GM19455 (cell line): ENCODE data around the gene TMEM168.
A peak's percentile ranks its signal among the peaks of the same experiment; 100 is the strongest.
"Not testable (repeated sequence)": the region's sequence is repeated elsewhere in the genome, so short reads cannot be mapped to it uniquely, and the experiment has no call there.

ENCODE experiments used
- ATAC-seq: cut with Tn5 transposase; IDR thresholded peaks from one replicate; pipeline ENCODE4 v1.9.1; 2021; ENCODE audit not compliant: unreplicated experiment

The TMEM168 gene, protein sequence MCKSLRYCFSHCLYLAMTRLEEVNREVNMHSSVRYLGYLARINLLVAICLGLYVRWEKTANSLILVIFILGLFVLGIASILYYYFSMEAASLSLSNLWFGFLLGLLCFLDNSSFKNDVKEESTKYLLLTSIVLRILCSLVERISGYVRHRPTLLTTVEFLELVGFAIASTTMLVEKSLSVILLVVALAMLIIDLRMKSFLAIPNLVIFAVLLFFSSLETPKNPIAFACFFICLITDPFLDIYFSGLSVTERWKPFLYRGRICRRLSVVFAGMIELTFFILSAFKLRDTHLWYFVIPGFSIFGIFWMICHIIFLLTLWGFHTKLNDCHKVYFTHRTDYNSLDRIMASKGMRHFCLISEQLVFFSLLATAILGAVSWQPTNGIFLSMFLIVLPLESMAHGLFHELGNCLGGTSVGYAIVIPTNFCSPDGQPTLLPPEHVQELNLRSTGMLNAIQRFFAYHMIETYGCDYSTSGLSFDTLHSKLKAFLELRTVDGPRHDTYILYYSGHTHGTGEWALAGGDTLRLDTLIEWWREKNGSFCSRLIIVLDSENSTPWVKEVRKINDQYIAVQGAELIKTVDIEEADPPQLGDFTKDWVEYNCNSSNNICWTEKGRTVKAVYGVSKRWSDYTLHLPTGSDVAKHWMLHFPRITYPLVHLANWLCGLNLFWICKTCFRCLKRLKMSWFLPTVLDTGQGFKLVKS

DNA sequence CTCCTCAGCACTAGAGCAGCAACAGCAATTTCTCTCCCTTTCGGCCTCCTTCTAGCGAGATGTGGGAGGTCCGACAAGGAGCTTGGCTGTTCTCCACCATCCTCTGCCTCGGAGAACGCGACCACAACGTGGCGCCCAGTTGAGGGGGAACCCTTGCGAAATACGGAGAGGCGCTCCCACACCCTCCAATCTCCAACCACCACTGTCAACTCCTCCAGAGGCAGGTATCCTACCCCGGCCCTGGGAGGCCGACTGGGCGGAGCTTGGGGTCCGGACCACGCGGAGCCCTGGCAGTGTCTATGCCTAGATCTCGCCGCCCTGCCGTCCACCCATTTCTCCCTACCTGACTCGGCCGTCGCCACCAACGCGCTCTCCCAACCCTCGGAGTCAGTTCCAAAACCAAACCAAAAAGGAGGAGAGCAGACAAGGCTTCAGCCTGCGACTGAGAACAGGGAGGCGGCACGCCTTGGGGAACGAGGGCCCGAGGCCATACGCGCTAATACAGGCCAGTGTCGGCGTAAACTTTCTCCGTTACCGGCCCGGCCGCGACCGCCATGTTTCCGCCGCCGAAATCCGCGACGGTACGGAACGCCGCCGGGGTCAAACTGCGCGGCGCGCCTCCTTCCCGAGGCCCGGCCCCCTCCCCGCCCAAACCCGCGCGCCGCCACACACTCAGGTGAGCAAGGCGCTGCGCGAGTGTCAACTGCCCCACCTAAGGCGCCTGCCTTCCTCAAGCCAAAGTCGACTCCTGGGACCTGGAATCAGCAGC is at the start of gene TMEM168:
Gene TMEM168 (minus strand): TSS at position 577 of the 769 bp plus-strand sequence. CDS start 5,568 bp downstream, outside the sequence.
- ATAC-seq, result peak; percentile 90

DNA sequence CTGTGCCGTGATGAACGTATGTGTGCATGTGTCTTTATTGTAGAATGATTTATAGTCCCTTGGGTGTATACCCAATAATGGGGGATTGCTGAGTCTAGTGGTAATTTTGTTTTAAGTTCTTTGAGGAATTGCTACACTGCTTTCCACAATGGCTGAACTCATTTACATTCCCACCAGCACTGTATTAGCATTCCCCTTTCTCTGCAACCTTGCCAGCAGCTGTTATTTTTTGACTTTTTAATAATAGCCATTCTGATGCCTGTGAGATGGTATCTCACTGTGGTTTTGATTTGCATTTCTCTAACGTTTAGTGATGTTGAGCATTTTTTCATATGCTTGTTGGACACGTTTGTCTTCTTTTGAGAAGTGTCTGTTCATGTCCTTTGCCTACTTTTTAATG is 45.7 kb upstream of the TMEM168 start:
- not testable (repeated sequence) for ATAC-seq

DNA sequence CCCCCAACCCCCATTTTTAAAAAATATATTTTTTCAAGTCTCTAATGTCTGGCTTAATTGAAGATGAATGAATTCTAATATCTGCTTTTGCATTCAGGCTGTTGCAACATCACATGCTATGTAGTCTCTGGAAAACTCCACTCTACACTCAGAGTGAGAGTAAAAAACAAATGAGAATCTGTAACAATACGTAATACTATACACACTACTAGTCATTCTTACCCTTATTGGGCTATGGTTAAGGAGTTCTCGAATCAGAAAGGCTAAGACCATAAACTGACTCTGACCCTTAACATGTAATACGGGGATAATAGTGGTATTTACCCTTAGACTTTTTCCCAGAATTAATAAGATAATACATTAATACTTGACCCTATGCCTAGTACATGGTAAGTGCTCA is 42.9 kb upstream of the TMEM168 start:
- ATAC-seq, result no peak

DNA sequence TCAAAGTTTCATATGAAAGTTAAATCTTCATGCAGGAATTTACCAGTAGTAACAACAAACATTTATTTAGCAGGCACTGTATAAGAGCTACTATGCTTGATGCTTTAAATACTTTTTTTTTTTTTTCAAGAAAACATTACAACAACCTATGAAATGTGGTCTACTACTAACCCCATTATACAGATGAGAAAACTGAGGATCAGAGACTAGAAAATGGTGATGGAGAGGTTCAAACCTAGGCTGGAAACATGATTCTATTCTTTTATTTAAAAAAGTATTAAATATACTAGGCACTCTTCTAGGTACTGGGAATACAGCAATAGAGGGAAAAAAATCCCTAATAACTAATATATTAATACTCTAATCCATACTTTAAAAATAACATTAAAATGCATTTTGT is 40.6 kb upstream of the TMEM168 start:
- ATAC-seq, result no peak

DNA sequence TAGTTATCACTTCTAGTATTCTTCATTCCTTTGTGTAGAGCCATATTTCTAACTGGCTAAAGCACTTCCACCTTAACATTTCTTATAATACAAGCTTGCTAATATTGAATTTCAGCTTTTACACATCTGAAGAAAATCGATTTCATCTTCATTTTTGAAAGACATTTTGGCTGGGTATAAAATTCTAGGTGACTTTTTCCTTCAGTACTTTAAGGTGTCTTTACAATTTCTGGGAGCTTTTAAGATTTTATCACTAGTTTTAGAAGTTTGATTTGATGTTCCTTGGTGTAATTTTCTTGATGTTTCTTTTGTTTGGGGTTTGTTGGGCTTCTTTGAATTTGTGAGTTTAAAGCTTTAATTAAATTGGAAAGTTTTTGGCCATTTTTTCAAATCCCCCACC is 38.5 kb upstream of the TMEM168 start:
- ATAC-seq, result no peak

DNA sequence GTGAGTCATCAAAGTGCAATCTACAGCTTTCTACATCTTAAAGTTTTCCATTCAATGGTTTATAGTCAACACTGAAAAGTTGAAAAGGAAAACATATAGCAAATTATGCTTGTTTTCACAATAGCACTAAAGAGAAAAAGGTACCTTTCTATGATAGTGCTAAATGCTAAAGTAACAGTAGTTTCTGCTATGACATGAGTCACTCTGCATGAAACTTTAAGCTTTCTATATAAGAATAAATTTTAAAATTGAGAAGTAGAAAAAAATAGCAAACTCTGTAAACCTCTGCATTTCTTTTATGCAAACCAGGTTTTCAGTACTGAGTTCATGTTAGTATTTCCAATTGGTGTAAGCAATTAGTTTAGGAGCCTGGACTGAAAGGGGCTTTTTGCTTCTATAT is 31.2 kb upstream of the TMEM168 start:
- no peak for ATAC-seq

DNA sequence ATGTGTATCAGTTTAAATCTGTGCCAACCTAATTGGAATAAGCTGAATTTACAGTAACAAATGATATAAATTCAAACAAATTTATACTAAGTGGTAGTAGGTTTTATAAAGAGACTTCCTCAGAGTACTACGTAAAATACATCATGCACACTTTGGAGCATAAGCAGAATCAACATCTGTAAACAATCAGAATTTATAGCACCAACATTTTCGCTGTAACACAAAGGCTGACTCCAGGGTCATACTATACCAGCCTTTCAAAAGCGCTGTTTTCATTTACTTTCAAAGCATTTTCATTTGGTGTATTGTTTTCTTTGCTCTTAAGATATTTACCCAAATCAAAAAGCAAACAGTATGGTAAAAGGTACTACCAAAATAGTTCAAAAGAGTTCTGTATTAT is 29.3 kb upstream of the TMEM168 start:
- no peak for ATAC-seq

DNA sequence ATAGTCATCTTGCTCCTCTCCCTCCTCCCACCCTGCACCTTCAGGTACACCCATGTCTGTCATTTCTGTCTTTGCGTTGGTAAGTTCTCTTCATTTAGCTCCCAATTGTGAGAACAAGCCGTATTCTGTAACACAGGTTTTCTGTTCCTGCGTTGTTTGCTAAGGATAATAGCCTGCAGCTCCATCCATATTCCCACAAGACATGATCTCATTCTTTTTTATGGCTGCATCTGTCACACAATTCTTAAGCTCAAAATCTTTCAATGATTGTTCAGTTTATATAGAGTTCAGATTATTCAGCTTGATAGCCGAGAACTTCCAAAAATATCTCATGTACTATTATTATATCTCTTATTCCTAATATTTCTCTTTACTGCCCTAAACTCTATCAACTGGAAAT is 16.0 kb upstream of the TMEM168 start:
- ATAC-seq, result no peak

DNA sequence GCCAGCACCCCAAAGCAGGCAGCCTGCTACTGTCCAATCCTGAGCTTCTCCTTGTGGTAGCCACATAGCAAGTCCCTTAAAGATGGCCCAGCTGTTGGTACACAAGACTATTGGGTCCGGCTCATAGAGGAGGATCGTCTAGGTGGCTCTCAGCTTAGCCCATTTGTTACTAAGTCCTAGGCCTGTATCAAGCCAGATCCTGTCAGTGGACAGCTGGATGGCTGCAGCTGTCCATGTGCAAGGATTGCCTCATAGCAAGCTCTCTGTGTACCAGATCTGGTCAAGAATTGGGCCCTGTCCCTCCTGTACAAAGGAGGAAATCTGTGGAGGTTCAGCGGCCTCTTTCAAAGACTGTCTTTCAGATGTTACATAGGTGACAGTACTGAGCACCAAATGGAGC is 12.2 kb upstream of the TMEM168 start:
- ATAC-seq, result no peak

DNA sequence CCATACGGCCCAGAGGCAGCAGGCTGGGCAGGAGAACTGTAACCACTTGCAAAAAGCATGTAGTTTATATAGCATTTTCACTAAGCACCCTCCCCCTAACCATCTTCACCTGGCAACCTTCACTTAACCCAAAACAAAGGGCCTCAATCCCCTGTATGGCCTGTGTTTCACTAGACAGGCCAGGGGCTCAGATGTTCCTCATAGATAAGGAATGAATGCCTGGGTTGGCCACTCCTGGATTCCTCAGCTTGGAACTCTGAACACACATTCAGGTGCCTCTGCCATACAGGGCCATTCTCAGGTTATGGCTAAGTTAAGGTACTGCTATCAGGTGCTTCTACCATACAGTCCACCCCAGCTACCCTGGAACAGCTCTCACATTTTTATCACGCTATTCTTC is 10.3 kb upstream of the TMEM168 start:
- ATAC-seq, result no peak

DNA sequence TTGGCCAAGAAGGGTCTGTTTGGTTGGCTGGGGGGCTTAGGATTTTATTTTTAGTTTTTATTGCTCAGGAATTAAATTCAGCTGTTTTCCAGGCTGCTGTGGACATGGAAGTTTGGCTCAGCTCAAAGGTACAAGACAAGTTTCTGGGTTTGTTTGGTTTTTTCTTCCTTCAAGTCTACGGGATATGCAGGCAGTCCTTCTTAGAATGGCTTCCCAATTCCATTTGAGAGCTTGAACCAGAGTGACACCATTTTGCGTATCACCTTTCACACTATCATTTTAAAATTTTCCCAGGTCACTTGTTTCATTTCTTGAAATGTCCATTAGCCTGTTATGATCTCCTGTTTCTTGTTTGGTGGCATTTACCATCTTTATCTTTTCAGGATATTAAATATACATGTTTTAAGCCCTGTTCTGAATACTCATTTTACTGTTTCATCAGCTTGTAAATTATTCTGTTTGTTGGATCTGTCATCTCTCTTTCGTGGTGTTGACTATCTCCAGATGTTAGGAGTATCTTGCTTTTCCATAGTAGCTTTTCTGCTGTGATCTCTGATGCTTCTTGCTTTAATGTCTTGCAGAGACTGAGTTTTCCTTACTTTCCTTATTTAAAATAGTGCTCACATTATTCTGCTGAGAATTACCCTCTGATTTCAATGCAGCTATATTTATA is 9.4 kb upstream of the TMEM168 start:
- no peak for ATAC-seq

DNA sequence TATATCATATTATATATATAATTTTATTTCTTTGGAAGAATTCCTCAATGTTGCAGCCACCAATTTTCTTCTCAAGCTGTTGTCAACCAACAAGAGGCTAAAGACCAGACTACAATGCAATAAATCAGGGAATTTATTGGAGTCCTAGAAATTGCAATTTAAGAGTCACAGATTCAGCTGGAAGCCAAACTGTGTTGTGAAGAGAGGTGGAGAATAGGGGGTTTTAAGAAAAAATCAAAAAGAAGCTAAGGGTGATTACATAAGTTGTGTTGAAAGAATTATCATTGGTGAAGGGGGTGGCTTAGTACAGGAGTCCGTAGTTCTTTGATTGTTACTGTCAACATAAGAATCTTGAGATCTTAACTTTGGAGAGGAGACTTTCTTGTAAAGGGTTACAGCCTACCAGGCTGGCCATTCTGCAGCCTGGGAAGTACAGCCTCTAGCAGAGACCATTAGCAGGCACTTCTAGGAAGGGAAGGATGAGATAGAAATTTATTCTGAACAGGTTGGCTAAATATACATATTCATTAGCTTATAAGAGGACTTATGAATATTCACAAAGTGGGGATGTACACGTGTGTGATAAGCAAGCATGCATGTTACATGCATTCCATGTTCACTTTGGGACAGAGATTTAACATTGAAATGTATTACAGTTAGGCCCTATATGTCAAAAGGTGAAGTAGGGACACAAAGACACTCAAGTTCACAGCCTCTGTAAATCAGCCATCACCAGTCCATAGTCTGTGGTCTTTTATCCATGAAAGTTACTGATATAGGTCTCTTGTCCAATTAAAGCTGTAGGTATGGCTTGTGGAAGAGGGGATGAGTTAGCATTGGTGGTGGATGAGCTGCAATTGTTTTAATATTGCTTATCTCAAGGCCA is 8.3 kb upstream of the TMEM168 start:
- ATAC-seq, result no peak

DNA sequence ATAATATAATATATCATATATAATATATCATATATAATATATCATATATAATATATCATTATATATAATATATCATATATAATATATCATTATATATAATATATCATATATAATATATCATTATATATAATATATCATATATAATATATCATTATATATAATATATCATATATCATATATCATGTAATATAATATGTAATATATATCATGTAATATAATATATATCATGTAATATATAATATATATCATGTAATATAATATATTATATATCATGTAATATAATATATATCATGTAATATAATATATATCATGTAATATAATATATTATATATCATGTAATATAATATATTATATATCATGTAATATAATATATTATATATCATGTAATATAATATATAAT is 6.4 kb upstream of the TMEM168 start:
- not testable (repeated sequence) for ATAC-seq

DNA sequence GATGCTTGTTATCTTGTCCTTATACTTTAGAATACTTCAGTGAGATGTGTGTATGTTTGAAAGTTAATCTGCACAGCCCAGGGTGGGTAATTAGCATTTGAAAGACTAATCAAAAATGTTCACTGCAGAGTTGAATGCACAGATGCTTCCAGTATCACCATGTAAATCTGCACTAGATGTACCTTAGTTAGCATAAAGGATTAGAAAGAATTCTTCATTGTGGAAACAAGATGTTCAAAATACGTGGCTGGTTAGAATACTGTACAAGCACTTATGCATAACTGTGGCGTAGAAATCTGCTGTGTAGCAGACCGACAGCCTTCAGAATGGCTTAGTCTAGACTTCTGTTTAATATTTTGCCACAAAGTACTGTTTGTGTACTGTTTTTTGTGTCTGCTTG is 2.2 kb upstream of the TMEM168 start:
- no peak for ATAC-seq

DNA sequence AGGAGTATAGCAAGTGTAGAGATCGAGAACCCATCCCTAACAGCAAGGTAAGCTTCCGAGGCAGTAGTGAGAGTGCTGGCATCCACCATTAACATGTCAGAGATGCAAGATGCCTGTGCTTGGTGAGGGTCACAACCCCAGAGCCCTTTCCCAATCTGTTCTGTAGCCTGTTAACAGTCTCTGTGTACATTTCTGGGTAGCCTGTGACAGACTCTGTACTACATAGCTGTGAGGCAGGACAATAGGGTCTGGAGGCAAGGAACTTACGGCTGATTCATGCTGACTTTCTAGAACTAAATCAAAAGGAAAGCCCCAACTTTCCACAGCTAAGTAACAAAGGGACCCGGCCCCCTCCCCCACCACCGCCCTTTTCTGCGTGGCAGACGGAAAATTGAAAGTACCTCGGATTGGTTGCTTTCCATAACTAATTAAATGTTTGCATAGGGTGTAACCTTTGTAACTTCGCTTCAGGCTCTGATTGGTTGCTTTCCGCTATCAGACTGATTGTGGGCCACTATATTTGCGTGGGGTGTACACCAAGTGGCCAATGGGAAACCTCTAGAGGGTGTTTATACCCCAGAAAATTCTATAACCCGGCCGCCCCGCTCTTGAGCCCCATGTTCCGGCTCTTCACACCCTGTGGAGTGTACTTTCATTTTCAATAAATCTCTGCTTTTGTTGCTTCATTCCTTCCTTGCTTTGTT is 1.4 kb upstream of the TMEM168 start:
- no peak for ATAC-seq

DNA sequence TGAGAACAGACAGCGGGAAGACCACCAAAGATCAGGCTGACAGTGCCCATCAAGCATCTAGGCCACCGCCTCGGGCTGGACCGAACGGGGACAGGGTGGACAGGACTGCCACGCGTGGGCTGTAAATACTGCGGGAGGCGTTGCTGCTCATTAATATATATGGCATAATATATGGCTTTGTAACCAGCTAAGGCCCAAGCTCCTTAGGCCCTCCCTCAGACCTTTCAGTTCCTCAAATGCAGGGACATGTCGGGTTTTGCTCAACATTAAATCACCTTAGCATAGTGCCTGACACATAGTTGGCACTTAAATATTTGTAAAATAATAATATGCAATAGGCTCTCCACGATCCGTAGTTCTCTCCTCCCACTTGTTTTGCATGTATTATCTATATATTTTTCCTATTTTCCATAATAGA is 402 bp upstream of the TMEM168 start:
- peak; percentile 53 for ATAC-seq

DNA sequence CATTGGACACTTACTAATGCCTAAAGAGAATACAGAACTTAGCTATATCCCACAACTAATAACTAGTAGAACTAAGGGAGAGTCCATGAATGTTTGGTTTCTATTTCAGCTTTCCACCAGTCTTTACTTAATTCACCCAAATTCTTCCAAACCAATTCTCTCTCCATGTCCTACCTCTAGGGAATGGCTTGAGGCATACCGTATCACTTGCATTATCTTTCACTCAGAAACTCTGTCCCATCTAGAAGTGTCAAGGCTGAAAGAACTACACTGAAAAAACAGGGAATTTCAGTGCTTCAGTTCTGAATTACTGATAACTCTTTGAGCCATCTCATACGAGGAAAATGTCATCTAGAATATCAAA is 758 bp downstream of the TMEM168 start:
- no peak for ATAC-seq

DNA sequence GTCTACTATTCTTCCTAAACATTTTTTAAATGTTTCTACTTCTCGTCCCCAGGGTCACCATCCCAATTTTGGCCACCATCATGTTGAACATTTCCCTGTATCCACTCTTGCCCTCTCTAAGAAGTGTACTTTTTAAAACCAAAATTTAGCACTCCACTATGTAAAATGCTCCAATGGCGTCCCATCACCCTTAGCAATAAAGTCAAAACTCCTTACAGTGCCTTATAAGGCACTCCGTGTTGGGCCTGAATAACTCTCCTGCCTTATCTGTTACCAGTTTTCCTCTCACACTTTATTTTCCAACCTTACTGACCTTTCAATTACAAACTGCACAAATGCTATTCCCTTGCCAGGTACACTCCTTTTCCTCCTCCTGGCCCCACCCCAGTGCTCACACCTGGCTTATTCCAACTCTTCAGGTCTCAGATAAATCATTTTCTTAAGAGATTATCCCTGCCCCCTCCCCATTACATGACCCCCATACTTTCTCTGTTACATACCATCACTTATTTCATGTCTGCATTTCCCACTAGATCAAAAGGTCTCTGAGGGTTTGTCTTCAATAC is 1.3 kb downstream of the TMEM168 start:
- ATAC-seq, result no peak

DNA sequence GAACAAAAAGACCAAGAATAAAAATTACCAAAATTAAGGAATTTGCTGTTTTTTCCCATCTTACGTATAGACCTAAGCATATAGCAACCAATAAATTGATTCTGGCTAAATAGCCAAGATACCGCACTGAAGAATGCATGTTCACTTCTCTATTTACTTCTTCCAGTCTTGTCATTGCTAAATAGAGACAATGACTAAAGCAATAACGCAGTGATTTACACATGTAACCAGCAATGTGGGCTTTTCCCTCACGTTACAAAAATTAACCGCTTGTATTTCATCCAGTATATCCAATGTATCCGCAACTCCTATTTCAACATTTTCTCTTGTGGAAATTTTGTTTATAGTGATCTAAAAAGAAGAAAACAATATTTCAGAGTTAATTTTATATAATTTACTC is 5.6 kb downstream of the TMEM168 start:
- ATAC-seq, result no peak
